ENCODE data around the gene SLC9A9. TPM values are rescaled to one million over a fixed set of nuclear protein-coding genes. Genes with fewer than 3 reads are reported as not detected.

SLC9A9 gene
- total RNA-seq, 1 donor from 2014 or later: 0.22 TPM

DNA sequence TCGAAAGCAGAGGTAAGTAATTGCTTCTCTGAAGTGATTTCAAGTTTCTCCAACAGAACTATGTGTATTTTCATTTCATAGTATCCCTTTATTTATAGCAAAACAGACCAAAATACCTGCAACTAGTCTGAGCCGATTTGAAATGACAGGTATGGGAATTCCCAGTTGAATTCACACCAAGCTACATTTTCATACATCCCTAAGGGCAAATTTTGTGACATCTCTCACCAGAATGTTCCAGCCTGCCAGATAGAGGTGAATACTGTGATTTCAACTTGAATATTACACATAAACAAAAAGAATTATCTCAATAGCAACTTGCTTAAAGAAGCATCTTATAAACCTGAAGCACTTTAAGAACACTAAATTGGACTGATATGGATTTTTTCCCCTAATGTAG, 235.7 kb downstream of the SLC9A9 start:
- H3F3A ChIP-seq (ENCODE audit: low read depth): no peaks in the 10 kb centered on the region
- H3K27me3 ChIP-seq: no peaks in the 10 kb centered on the region

DNA sequence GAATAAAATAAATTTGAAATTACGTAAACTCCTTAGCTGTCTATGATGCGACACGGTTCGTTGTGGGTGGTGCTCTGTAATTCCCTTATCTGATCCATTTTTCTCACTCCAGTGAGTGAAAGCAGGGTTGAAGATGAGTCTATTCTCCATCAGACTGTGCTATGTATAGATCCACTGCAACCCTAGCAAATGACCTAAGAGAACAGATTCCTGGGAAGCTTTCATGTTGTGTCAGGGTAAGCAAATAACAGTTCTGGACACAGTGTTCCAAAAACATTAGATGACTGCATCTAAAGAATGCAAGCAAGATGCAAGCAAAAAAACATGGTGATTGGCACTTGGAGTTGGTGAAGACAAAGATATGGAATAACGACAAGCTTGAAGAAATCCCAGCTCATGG, 239.3 kb downstream of the SLC9A9 start:
- no peak for DNase-seq (ENCODE audit: low spot score)
- Histone ChIP-seq H4K20me1 (ENCODE audit: low read depth) (no peaks in the 10 kb centered on the region), H2AFZ (replicated peaks) (no peak overlapping the region), H3K79me2 (ENCODE audit: low read depth) (no peaks in the 10 kb centered on the region), H3K4me3 (no peak overlapping the region), H3K27me3 (no peaks in the 10 kb centered on the region), H3K4me1 (no peaks in the 10 kb centered on the region), H3K9ac (no peak overlapping the region), H3K36me3 (no peaks in the 10 kb centered on the region), H3K4me2 (no peak overlapping the region), H3K27ac (no peak overlapping the region), H3F3A (ENCODE audit: low read depth) (no peaks in the 10 kb centered on the region), H3K9me3 (ENCODE audit: low read depth) (no peaks in the 10 kb centered on the region)
- Mint-ChIP-seq H3K27me3 (ENCODE audit: insufficient read depth, low read depth) (peaks cover 2% of the 10 kb centered on the region), H3K4me1 (no peaks in the 10 kb centered on the region), H3K4me3 (no peak overlapping the region), H3K27ac (no peak overlapping the region), H3K9me3 (no peaks in the 10 kb centered on the region), H3K36me3 (no peaks in the 10 kb centered on the region)
- TF ChIP-seq EZH2 (IDR thresholded peaks at IDR 0.05) (no peak), EZH2phosphoT487 (IDR thresholded peaks at IDR 0.05) (no peak)
- TF ChIP-seq, protein P1, sequence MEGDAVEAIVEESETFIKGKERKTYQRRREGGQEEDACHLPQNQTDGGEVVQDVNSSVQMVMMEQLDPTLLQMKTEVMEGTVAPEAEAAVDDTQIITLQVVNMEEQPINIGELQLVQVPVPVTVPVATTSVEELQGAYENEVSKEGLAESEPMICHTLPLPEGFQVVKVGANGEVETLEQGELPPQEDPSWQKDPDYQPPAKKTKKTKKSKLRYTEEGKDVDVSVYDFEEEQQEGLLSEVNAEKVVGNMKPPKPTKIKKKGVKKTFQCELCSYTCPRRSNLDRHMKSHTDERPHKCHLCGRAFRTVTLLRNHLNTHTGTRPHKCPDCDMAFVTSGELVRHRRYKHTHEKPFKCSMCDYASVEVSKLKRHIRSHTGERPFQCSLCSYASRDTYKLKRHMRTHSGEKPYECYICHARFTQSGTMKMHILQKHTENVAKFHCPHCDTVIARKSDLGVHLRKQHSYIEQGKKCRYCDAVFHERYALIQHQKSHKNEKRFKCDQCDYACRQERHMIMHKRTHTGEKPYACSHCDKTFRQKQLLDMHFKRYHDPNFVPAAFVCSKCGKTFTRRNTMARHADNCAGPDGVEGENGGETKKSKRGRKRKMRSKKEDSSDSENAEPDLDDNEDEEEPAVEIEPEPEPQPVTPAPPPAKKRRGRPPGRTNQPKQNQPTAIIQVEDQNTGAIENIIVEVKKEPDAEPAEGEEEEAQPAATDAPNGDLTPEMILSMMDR (IDR thresholded peaks at IDR 0.05): no peak

More for the DNA sequence above, 235.7 kb downstream of the SLC9A9 start:
- no peaks in the 10 kb centered on the region for H3K9me3 Mint-ChIP-seq
- no peak overlapping the region for H3K9ac ChIP-seq
- peaks cover 2% of the 10 kb centered on the region for H3K27me3 Mint-ChIP-seq (ENCODE audit: insufficient read depth, low read depth)
- no peaks in the 10 kb centered on the region for H3K79me2 ChIP-seq (ENCODE audit: low read depth)
- no peak overlapping the region for H3K27ac Mint-ChIP-seq
- no peak overlapping the region for H3K4me3 Mint-ChIP-seq
- TF ChIP-seq EZH2 (IDR thresholded peaks at IDR 0.05): no peak
- TF ChIP-seq EZH2phosphoT487 (IDR thresholded peaks at IDR 0.05): no peak
- TF ChIP-seq, protein P1 (IDR thresholded peaks at IDR 0.05): no peak
- no peak overlapping the region for H3K4me3 ChIP-seq
- no peaks in the 10 kb centered on the region for H3K36me3 ChIP-seq
- no peaks in the 10 kb centered on the region for H3K4me1 Mint-ChIP-seq
- H4K20me1 ChIP-seq (ENCODE audit: low read depth): no peaks in the 10 kb centered on the region
- no peaks in the 10 kb centered on the region for H3K9me3 ChIP-seq (ENCODE audit: low read depth)
- no peak for DNase-seq (ENCODE audit: low spot score)
- H3K4me1 ChIP-seq: no peaks in the 10 kb centered on the region
- H3K27ac ChIP-seq: no peak overlapping the region
- no peaks in the 10 kb centered on the region for H3K36me3 Mint-ChIP-seq
- H2AFZ ChIP-seq (replicated peaks): no peak overlapping the region
- no peak overlapping the region for H3K4me2 ChIP-seq

DNA sequence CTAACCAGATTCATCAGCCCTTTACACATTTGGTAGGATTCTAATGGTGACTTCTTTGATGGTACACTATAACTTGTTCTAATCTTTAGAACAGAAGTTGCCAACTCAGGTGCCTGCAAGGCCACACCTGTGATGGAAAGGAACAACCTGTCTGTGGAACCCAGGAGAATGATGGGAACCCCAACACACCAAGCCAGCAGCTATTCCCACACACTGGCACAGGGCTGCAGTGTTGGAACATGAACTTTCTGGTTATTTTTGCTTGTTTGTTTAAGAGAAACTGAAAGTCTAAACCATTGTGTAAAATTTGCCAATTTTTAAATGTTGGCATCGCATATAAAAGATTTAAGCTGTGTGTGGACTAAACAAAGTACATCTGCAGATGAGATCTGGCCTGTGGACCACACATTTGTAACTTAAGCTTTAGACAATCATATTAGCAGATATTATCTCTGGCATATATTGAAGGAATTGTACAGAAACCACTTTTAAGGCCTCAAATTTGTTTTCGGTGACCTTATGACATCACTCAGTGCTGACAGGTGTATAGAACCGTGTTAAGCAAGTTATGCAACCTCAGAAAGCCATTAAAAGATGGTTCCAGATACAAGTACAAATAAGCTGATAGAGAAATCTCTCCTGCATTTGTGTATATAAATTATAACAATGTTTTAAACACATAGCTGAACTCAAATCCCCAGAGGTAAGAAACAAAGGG, 242.9 kb downstream of the SLC9A9 start:
- no peak overlapping the region for H3K4me3 Mint-ChIP-seq
- no peak overlapping the region for H3K4me3 ChIP-seq
- H3K27ac Mint-ChIP-seq: no peak overlapping the region
- H4K20me1 ChIP-seq (ENCODE audit: low read depth): no peaks in the 10 kb centered on the region
- H3K9ac ChIP-seq: no peak overlapping the region
- no peaks in the 10 kb centered on the region for H3K9me3 ChIP-seq (ENCODE audit: low read depth)
- H3K4me2 ChIP-seq: no peak overlapping the region
- TF ChIP-seq, protein P1 (IDR thresholded peaks at IDR 0.05): no peak
- TF ChIP-seq EZH2phosphoT487 (IDR thresholded peaks at IDR 0.05): no peak
- TF ChIP-seq EZH2 (IDR thresholded peaks at IDR 0.05): no peak
- DNase-seq (ENCODE audit: low spot score): no peak
- H3K9me3 Mint-ChIP-seq: no peaks in the 10 kb centered on the region
- H3K27me3 ChIP-seq: no peaks in the 10 kb centered on the region
- H3K79me2 ChIP-seq (ENCODE audit: low read depth): no peaks in the 10 kb centered on the region
- no peaks in the 10 kb centered on the region for H3F3A ChIP-seq (ENCODE audit: low read depth)
- H3K4me1 ChIP-seq: no peaks in the 10 kb centered on the region
- no peaks in the 10 kb centered on the region for H3K36me3 ChIP-seq
- H2AFZ ChIP-seq (replicated peaks): peak overlapping the region; percentile 15
- peaks cover 5% of the 10 kb centered on the region for H3K4me1 Mint-ChIP-seq
- H3K27ac ChIP-seq: no peak overlapping the region
- H3K27me3 Mint-ChIP-seq (ENCODE audit: insufficient read depth, low read depth): no peaks in the 10 kb centered on the region
- H3K36me3 Mint-ChIP-seq: no peaks in the 10 kb centered on the region

Data from neural progenitor cell (in vitro differentiated cells).